ENCODE results near the gene PRKCE.
"Not testable (repeated sequence)": the region's sequence is repeated elsewhere in the genome, so short reads cannot be mapped to it uniquely, and the experiment has no call there.

Gene PRKCE

DNA sequence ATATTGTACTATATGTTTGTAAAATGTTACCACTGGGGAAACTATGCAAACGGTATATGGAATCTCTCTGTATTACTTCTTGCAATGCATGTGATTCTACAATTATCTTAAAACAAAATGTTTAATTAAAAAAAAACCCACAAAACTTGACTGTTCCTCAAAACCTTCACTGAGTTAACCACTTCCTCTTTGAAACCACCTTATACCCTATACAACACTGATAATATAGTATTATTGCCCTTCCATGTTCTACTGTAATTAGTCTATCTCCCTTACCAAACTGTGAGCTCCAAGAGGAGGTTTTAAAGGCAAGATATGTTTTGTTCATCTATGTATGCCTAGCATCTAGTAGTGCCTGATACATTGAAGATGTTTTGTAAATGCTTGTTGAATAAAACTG is 572.0 kb downstream of the PRKCE start:
- DNase-seq, result not testable (repeated sequence)

DNA sequence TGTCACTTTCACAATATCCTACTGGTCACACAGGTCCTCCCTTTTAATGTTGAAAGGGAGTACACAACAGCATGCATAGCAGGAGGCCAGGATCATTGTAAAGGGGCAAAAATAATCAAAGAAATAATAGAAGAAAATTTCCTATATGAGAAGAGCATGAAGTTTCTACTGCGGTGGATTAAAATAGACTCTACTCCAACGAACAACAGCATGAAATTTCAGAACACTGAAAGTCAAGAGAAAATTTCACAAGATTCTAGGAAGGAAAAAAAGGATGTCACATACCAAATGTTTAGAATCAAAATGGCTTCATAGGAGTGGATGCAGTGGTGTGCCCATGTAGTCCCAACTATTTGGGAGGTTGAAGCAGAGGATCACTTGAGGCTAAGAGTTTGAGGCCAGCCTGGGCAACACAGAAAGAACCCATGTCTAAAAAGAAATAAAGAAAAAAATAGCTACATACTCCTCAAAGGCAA is 573.7 kb downstream of the PRKCE start:
- no peak for DNase-seq

DNA sequence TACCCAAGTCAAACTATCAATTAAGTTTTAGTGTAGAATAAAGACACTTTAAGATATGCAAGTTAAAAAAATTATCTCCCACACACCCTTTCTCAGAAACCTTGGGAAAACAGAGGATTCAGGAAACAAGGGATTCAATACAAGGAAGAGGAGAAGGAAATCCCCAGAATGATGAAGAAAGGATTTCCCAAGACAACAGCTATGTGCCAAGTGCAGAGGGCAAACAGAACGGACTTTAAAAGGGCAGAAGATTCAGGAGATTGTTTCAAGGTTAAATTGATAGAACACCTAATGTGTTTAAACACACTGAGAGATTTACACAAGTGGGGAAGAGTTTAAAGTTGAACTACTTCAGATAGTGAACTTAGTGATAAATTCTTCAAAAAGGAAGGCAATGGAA is 574.3 kb downstream of the PRKCE start:
- no peak for DNase-seq

GRCh38 chr2:46226620-46227019 is 575.1 kb downstream of the PRKCE start:
- DNase-seq, result no peak

- DNase-seq, result no peak
These were observed 575.5 kb downstream of the PRKCE start for GRCh38 chr2:46227022-46227421.

DNA sequence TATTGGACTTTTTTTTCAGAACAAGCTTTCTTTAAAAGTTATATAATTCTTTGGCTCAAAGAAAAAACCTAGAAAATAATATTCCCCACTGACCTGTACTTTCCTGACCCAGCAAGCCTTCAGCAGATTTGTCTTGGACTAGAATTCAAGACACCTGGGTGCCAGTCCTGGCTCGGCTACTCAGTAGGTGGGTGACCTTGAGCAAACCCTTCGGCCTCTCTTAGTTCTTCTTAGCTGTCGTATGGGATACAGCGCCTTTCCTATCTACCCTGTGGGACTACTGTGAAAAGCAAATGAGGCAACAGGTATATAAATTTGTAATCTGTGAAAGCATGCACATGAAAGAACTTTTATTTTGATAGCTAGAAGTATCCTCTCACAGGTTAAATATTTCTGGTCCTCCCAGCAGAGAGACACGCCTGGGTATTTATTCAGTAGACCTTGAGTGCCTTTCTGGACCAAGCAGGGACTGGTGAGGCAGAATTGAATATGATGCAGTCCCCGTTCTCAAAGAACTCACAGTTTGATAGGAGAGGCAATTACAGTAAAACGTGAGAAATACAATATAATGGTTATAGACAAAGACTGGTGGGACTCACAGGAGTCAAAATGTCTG is 576.3 kb downstream of the PRKCE start:
- DNase-seq, result no peak

DNA sequence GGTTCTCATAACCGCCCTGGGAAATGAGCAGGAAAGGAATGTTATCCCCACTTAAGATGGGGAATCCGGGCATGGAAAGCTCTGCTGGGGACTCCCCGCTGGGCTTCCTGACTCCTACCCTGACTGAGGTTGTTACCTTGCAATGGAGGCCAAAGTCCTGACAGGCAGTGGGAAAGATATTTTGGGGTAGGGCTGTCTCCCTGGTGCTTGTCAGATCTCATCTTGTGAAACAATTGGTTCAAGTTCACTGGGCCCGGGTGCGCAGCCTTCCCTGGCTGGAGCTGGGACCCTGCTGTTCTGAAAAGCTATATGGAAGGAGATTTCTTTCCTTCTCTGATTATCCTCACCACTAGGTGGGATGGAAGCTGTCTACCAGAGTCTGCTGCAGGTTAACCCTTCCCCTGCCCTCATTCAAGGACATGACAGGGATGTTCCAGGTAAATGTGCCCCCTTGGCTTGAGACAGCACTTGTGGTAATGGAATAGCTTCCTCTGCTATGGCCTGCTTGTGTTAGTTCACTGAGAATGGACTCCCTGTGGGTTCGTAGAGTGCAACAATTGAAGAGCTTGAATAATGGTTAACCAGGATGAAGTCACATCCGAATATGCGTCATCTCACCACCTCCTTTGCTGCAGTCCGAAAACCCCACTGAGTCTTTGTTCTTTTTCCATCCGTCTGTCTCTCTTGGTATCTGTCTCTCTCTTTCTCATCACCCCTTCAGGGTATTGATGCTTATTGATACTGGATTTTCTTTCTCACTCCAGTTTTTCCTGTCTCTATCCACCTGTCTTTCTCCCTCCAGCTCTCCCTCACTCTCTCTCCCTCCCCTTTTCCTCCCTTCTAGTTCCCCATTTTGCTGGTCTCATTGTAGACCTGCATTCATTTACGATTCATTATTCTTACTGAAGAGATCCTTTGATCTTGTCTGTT is 577.9 kb downstream of the PRKCE start:
- DNase-seq, result peak; percentile 25 to 41

DNA sequence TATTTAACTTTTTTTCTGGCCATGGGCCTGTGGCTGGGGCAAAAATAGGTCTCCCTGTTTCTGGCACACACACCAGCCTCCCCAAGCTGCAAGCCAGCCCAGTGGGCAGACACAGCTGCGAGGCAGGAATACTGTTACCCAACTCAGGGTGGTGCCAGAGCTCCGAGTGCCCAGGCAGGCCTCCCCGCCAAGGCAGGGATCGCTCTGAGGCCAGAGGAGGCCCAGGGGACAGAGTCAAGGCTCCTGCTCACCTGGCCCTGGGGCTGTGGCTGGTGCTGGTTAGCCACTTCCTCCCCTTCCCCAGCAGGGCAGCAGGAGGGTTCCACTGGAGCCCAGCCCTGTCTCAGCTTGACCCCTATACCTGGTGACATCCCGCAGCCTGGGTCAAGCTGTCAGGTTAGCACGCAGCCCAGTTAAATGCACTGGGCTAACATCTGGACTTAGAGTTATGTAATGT is 578.7 kb downstream of the PRKCE start:
- peak in 1 of 2 experiments; percentile 43 for DNase-seq

- no peak for DNase-seq
These were observed 579.4 kb downstream of the PRKCE start for GRCh38 chr2:46230677-46231425.

GRCh38 chr2:46231721-46232120 is 580.2 kb downstream of the PRKCE start:
- DNase-seq, result no peak

- DNase-seq, result no peak
These were observed 581.4 kb downstream of the PRKCE start for GRCh38 chr2:46232860-46233259.

GRCh38 chr2:46236006-46236875 is 584.8 kb downstream of the PRKCE start:
- no peak for DNase-seq

- DNase-seq, result no peak
These were observed 585.7 kb downstream of the PRKCE start for GRCh38 chr2:46236876-46237859.
